HepG2 (cell line): ENCODE measurements around the gene CTNNBL1. TPM values are rescaled to one million over a fixed set of nuclear protein-coding genes. Genes with fewer than 3 reads are reported as not detected.

Experiments used
- AGO1 ChIP-seq: fragments of 200-400 bp; formaldehyde crosslinking; IDR thresholded peaks from 2 replicates; pipeline ENCODE4 v1.6.1; 2017; ENCODE audit warnings: mild to moderate bottlenecking, low read depth, low read length, moderate library complexity; ENCODE audit not compliant: poor library complexity, severe bottlenecking
- CC2D1A ChIP-seq: sonication (generic); formaldehyde crosslinking; IDR thresholded peaks from 2 replicates; pipeline ENCODE4 v1.8.1; 2023; ENCODE audit warnings: mild to moderate bottlenecking, missing genetic modification reagents
- ETV6 ChIP-seq: sonication (generic); formaldehyde crosslinking; conservative IDR thresholded peaks from 2 replicates; pipeline ENCODE4 v1.4.0; 2020; ENCODE audit warnings: missing genetic modification reagents
- HNF4A ChIP-seq: sonication (generic); formaldehyde crosslinking; IDR thresholded peaks from 2 replicates; pipeline ENCODE4 v1.4.0; 2020; ENCODE audit warnings: missing genetic modification reagents
- JUN ChIP-seq: sonication (generic); formaldehyde crosslinking; IDR thresholded peaks from 2 replicates; pipeline ENCODE4 v1.4.0; 2020; ENCODE audit warnings: mild to moderate bottlenecking, missing genetic modification reagents
- JUND ChIP-seq: sonication (generic); formaldehyde crosslinking; IDR thresholded peaks from 2 replicates; pipeline ENCODE4 v1.8.0; 2022; ENCODE audit warnings: mild to moderate bottlenecking, missing genetic modification reagents
- RBM39 ChIP-seq: fragments of 200-400 bp; formaldehyde crosslinking; IDR thresholded peaks from one replicate; pipeline ENCODE4 v1.6.1; 2018; ENCODE audit warnings: antibody characterized with exemption, mild to moderate bottlenecking, low read depth, low read length; ENCODE audit not compliant: poor library complexity, severe bottlenecking
- SRY ChIP-seq: sonication (generic); formaldehyde crosslinking; IDR thresholded peaks from 2 replicates; pipeline ENCODE4 v1.8.0; 2022; ENCODE audit warnings: mild to moderate bottlenecking, missing genetic modification reagents
- TBP ChIP-seq: sonication (generic); formaldehyde crosslinking; IDR thresholded peaks from 2 replicates; pipeline ENCODE4 v1.5.0; 2020; ENCODE audit warnings: missing genetic modification reagents
- TMF1 ChIP-seq: sonication (generic); formaldehyde crosslinking; IDR thresholded peaks from 2 replicates; pipeline ENCODE4 v1.8.1; 2022; ENCODE audit warnings: low read depth, missing genetic modification reagents
- ZFP36 ChIP-seq: fragments of 150-350 bp; IDR thresholded peaks from 2 replicates; pipeline ENCODE4 v1.6.1; 2018; ENCODE audit warnings: borderline replicate concordance, low read length, low read depth; ENCODE audit not compliant: partially characterized antibody
- ZNF430 ChIP-seq: sonication (generic); formaldehyde crosslinking; IDR thresholded peaks from 2 replicates; pipeline ENCODE4 v1.9.0; 2021; ENCODE audit warnings: mild to moderate bottlenecking, missing genetic modification reagents
- ZNF720 ChIP-seq: sonication (generic); formaldehyde crosslinking; IDR thresholded peaks from 2 replicates; pipeline ENCODE4 v1.4.0; 2020; ENCODE audit warnings: missing genetic modification reagents
- ZSCAN31 ChIP-seq: sonication (generic); formaldehyde crosslinking; IDR thresholded peaks from 2 replicates; pipeline ENCODE4 v1.5.0; 2020; ENCODE audit warnings: low read depth, mild to moderate bottlenecking, missing genetic modification reagents
- polyA plus RNA-seq, 8 experiments: library from polyadenylated mRNA; depleted of rRNA in 3 of 8; stranded (reverse) in 7 of 8; unstranded in 1 of 8; fragments of >200 nt; fragmentation: Illumina TruSeq in 4 of 8; extraction: Trizol in 4 of 8; gene quantifications; 2 replicates each; pipeline versions ENCODE4 v1.2.1 to v1.2.3, GENCODE V29; 2011 to 2016; ENCODE audit warnings: low read depth in 4 of 8, missing spikeins in 1 of 8, mixed read lengths in 1 of 8; ENCODE audit not compliant: insufficient read depth in 1 of 8
- total RNA-seq, 5 experiments: library from RNA; depleted of rRNA; stranded (reverse); fragments of >200 nt; fragmentation: Illumina TruSeq; extraction: Trizol; gene quantifications; 2 replicates each; pipeline ENCODE4 v1.2.3, GENCODE V29; 2016; ENCODE audit warnings: low read depth in 1 of 5
- TF ChIP-seq, protein P1 (sequence below): sonication (generic); formaldehyde crosslinking; IDR thresholded peaks from 2 replicates; pipeline ENCODE4 v1.4.0; 2020; ENCODE audit warnings: missing genetic modification reagents, borderline replicate concordance
- TF ChIP-seq, protein P2 (sequence below): sonication (generic); formaldehyde crosslinking; IDR thresholded peaks from 2 replicates; pipeline ENCODE4 v1.5.1; 2020; ENCODE audit warnings: mild to moderate bottlenecking, missing genetic modification reagents, borderline replicate concordance
- TF ChIP-seq, protein P3 (sequence below): sonication (generic); formaldehyde crosslinking; IDR thresholded peaks from 2 replicates; pipeline ENCODE4 v1.4.0; 2020; ENCODE audit warnings: missing genetic modification reagents
- TF ChIP-seq, protein P4 (sequence below): sonication (generic); formaldehyde crosslinking; IDR thresholded peaks from 2 replicates; pipeline ENCODE4 v1.5.0; 2020; ENCODE audit warnings: missing genetic modification reagents
- TF ChIP-seq, protein P5 (sequence below): sonication (generic); formaldehyde crosslinking; IDR thresholded peaks from 2 replicates; pipeline ENCODE4 v1.5.1; 2020; ENCODE audit warnings: missing genetic modification reagents, mild to moderate bottlenecking, borderline replicate concordance

CTNNBL1 gene
- total and polyA plus RNA-seq, 2 of the 13 experiments (the other 11 are each of a cell fraction or from before 2014, with no cell fraction given): 49.3 to 94.6 TPM

DNA sequence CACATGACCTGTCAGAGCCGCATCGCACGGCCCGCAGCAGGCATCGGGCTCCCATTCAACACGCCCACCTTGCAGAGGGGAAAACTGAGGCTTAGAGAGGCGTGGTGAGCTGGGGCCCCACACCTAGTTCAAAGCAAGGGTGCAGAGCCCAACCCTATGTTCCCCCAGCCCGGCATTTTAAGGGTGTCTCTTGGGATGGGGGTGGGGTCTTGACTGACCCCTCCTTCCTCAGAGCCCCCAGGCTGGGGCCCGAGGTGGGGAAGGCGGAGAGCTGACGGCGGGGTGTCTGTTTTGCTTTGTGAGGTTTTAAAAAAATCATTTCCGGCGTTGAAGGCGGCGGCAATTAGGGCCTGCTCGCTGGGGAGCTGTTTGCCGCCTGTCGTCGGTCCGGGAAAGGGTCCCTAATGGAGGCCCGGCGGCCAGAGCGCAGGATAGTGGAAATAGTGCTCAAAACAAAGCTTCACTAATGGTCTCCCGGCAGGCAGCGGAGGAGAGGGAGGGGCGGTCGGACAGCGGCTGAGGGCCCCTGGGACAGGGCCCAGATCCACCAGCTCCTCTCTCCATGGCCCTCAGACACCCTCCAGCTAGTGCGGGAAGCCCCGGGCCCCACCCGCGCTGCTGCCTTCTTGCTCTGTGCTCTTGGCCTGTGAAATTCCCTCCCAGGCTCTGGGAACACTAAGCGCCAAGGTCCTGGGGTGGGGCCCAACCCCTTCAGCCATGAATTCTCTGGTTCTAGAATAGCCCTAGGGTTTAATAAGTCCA, 221.0 kb downstream of the CTNNBL1 start (continued):
- TF ChIP-seq ZNF720 (CRISPR knock-in tag) (no peak), ETV6 (CRISPR knock-in tag) (no peak), ZSCAN31 (no peak), ZFP36 (no peak), TBP (CRISPR knock-in tag) (no peak), HNF4A (CRISPR knock-in tag) (no peak; the same call in 1 of the 2 replicates), AGO1 (no peak), ZNF430 (CRISPR knock-in tag) (peak; percentile 39; the same call in 1 of the 2 replicates), JUN (CRISPR knock-in tag) (no peak), JUND (CRISPR knock-in tag) (no peak), SRY (CRISPR knock-in tag) (peak; percentile 74; the same call in 1 of the 2 replicates), CC2D1A (no peak), TMF1 (no peak), RBM39 (peak; percentile 85)
- TF ChIP-seq, protein P1, sequence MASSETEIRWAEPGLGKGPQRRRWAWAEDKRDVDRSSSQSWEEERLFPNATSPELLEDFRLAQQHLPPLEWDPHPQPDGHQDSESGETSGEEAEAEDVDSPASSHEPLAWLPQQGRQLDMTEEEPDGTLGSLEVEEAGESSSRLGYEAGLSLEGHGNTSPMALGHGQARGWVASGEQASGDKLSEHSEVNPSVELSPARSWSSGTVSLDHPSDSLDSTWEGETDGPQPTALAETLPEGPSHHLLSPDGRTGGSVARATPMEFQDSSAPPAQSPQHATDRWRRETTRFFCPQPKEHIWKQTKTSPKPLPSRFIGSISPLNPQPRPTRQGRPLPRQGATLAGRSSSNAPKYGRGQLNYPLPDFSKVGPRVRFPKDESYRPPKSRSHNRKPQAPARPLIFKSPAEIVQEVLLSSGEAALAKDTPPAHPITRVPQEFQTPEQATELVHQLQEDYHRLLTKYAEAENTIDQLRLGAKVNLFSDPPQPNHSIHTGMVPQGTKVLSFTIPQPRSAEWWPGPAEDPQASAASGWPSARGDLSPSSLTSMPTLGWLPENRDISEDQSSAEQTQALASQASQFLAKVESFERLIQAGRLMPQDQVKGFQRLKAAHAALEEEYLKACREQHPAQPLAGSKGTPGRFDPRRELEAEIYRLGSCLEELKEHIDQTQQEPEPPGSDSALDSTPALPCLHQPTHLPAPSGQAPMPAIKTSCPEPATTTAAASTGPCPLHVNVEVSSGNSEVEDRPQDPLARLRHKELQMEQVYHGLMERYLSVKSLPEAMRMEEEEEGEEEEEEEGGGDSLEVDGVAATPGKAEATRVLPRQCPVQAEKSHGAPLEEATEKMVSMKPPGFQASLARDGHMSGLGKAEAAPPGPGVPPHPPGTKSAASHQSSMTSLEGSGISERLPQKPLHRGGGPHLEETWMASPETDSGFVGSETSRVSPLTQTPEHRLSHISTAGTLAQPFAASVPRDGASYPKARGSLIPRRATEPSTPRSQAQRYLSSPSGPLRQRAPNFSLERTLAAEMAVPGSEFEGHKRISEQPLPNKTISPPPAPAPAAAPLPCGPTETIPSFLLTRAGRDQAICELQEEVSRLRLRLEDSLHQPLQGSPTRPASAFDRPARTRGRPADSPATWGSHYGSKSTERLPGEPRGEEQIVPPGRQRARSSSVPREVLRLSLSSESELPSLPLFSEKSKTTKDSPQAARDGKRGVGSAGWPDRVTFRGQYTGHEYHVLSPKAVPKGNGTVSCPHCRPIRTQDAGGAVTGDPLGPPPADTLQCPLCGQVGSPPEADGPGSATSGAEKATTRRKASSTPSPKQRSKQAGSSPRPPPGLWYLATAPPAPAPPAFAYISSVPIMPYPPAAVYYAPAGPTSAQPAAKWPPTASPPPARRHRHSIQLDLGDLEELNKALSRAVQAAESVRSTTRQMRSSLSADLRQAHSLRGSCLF: no peak
- TF ChIP-seq, protein P2, sequence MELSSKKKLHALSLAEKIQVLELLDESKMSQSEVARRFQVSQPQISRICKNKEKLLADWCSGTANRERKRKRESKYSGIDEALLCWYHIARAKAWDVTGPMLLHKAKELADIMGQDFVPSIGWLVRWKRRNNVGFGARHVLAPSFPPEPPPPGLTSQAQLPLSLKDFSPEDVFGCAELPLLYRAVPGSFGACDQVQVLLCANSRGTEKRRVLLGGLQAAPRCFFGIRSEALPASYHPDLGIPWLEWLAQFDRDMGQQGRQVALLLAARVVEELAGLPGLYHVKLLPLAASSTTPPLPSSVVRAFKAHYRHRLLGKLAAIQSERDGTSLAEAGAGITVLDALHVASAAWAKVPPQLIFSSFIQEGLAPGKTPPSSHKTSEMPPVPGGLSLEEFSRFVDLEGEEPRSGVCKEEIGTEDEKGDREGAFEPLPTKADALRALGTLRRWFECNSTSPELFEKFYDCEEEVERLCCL (CRISPR knock-in tag): no peak
- TF ChIP-seq, protein P3, sequence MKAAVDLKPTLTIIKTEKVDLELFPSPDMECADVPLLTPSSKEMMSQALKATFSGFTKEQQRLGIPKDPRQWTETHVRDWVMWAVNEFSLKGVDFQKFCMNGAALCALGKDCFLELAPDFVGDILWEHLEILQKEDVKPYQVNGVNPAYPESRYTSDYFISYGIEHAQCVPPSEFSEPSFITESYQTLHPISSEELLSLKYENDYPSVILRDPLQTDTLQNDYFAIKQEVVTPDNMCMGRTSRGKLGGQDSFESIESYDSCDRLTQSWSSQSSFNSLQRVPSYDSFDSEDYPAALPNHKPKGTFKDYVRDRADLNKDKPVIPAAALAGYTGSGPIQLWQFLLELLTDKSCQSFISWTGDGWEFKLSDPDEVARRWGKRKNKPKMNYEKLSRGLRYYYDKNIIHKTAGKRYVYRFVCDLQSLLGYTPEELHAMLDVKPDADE (CRISPR knock-in tag): no peak
- TF ChIP-seq, protein P4, sequence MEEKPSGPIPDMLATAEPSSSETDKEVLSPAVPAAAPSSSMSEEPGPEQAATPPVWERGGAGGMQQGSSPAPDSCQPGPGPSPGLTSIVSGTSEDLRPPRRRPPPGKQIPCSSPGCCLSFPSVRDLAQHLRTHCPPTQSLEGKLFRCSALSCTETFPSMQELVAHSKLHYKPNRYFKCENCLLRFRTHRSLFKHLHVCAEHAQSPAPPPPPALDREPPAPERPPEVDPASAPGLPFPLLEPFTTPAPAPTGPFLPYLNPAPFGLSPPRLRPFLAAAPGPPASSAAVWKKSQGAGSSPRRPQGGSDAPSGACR (CRISPR knock-in tag): no peak
- TF ChIP-seq, protein P5, sequence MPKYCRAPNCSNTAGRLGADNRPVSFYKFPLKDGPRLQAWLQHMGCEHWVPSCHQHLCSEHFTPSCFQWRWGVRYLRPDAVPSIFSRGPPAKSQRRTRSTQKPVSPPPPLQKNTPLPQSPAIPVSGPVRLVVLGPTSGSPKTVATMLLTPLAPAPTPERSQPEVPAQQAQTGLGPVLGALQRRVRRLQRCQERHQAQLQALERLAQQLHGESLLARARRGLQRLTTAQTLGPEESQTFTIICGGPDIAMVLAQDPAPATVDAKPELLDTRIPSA: no peak
